HG02885 (cell line): ENCODE results near the gene MED31.
A peak's percentile ranks its signal among the peaks of the same experiment; 100 is the strongest.
"Not testable (repeated sequence)": the region's sequence is repeated elsewhere in the genome, so short reads cannot be mapped to it uniquely, and the experiment has no call there.

ENCODE experiments used
- ATAC-seq: cut with Tn5 transposase; IDR thresholded peaks from one replicate; pipeline ENCODE4 v1.9.1; 2021; ENCODE audit warnings: mild to moderate bottlenecking; ENCODE audit not compliant: unreplicated experiment, poor library complexity

Gene MED31

GRCh38 chr17:6677946-6678345 is 26.5 kb upstream of the MED31 start:
- ATAC-seq: no peak

- no peak for ATAC-seq
Observed at GRCh38 chr17:6677158-6677831, 25.9 kb upstream of the MED31 start.

- ATAC-seq: no peak
Observed at GRCh38 chr17:6676802-6677157, 25.4 kb upstream of the MED31 start.

- no peak for ATAC-seq
Observed at GRCh38 chr17:6675201-6675825, 23.9 kb upstream of the MED31 start.

- no peak for ATAC-seq
Observed at GRCh38 chr17:6674586-6674985, 23.2 kb upstream of the MED31 start.

- ATAC-seq: no peak
Observed at GRCh38 chr17:6671431-6671830, 20.0 kb upstream of the MED31 start.

- no peak for ATAC-seq
Observed at GRCh38 chr17:6670999-6671398, 19.6 kb upstream of the MED31 start.

GRCh38 chr17:6670571-6670970 is 19.2 kb upstream of the MED31 start:
- no peak for ATAC-seq

- ATAC-seq: no peak
Observed at GRCh38 chr17:6669479-6670212, 18.2 kb upstream of the MED31 start.

GRCh38 chr17:6668727-6669425 is 17.5 kb upstream of the MED31 start:
- no peak for ATAC-seq

- ATAC-seq: no peak
Observed at GRCh38 chr17:6668219-6668618, 16.8 kb upstream of the MED31 start.

GRCh38 chr17:6667516-6667915 is 16.1 kb upstream of the MED31 start:
- no peak for ATAC-seq

GRCh38 chr17:6666557-6666956 is 15.2 kb upstream of the MED31 start:
- ATAC-seq: no peak

- no peak for ATAC-seq
Observed at GRCh38 chr17:6666077-6666521, 14.7 kb upstream of the MED31 start.

GRCh38 chr17:6663200-6663599 is 11.8 kb upstream of the MED31 start:
- ATAC-seq: not testable (repeated sequence)

GRCh38 chr17:6661464-6661848 is 10.1 kb upstream of the MED31 start:
- no peak for ATAC-seq

- ATAC-seq: peak; percentile 80
Observed at GRCh38 chr17:6660805-6661463, 9.5 kb upstream of the MED31 start.

GRCh38 chr17:6660101-6660500 is 8.7 kb upstream of the MED31 start:
- ATAC-seq: no peak

GRCh38 chr17:6658411-6658810 is 7.0 kb upstream of the MED31 start:
- ATAC-seq: not testable (repeated sequence)

GRCh38 chr17:6657633-6658287 is 6.4 kb upstream of the MED31 start:
- no peak for ATAC-seq
